ENCODE results near the gene CTAGE6.
"Not testable (repeated sequence)": the region's sequence is repeated elsewhere in the genome, so short reads cannot be mapped to it uniquely, and the experiment has no call there.

GRCh38 chr7:143779591-143779990 is 22.1 kb upstream of the CTAGE6 start:
- not testable (repeated sequence) for TF ChIP-seq CTCF (conservative IDR thresholded peaks at IDR 0.05; ENCODE audit: low read depth, low read length); EZH2 (IDR thresholded peaks at IDR 0.05; ENCODE audit: low read length, unreplicated experiment)
